Esophagus squamous epithelium (tissue), 5 donors: Measurements from ENCODE around the gene CDH13. TPM values are rescaled to one million over a fixed set of nuclear protein-coding genes. Genes with fewer than 3 reads are reported as not detected.

Experiments
- DNase-seq: peaks from one replicate; lab custom pipeline; 2025; lab: John Stamatoyannopoulos, UW
- H3K27ac ChIP-seq, 4 donors: fragments of 200-600 bp; sonication (generic); one replicate each; pipeline ENCODE4 v1.5.1; 2016 to 2019; ENCODE audit warnings: mild to moderate bottlenecking in 1 of 4
- H3K27me3 ChIP-seq, 4 donors: fragments of 200-600 bp; sonication (generic); 1 replicate in 3 of 4; 2 replicates in 1 of 4; pipeline versions ENCODE4 v1.5.1 to v1.6.0; 2017 to 2021; ENCODE audit warnings: antibody characterized with exemption in 1 of 4
- H3K36me3 ChIP-seq, 3 donors: fragments of 200-600 bp; sonication (generic); one replicate each; pipeline ENCODE4 v1.5.1; 2016 to 2019
- H3K4me1 ChIP-seq, 3 donors: fragments of 200-600 bp; sonication (generic); one replicate each; pipeline ENCODE4 v1.5.1; 2017 to 2019
- H3K4me3 ChIP-seq, 4 donors: fragments of 200-600 bp; sonication (generic); 1 replicate in 3 of 4; 2 replicates in 1 of 4; pipeline ENCODE4 v1.5.1; 2016 to 2019; ENCODE audit warnings: mild to moderate bottlenecking in 2 of 4, moderate library complexity in 1 of 4
- H3K9me3 ChIP-seq, 3 donors: fragments of 200-600 bp; sonication (generic); one replicate each; pipeline ENCODE4 v1.5.1; 2016 to 2019
- CTCF ChIP-seq, 6 experiments: fragments of 450-650 bp in 4 of 6; fragments of 200-600 bp in 2 of 6; sonication (generic) in 2 of 6; IDR thresholded peaks; one replicate each; pipeline ENCODE4 v1.5.1; 2016 to 2019; ENCODE audit warnings: antibody characterized with exemption in 6 of 6, mild to moderate bottlenecking in 4 of 6, moderate library complexity in 4 of 6
- POLR2A ChIP-seq, 4 donors: fragments of 450-650 bp; IDR thresholded peaks; one replicate each; pipeline ENCODE4 v1.6.1; 2017; ENCODE audit warnings: antibody characterized with exemption in 4 of 4, mild to moderate bottlenecking in 4 of 4, moderate library complexity in 3 of 4
- WGBS, 2 donors: methylation state at CpG; one replicate each; pipeline ENCODE4 v1.1.5; 2018; 5-methylcytosine and 5-hydroxymethylcytosine counted together
- intact Hi-C: fragments of 100-400 bp; cut with DNase I; formaldehyde crosslinking; loops from one replicate; pipeline ENCODE4 v1.15.0; 2022
- total RNA-seq, 4 donors: library from RNA; depleted of rRNA; stranded (reverse); fragments of >200 nt; gene quantifications; one replicate each; pipeline ENCODE4 v1.1.0, GENCODE V29; 2016
- donor health status: DM: yes; HTN: yes; CAD: no.

CDH13 gene
- total RNA-seq, 4 donors from 2014 or later, result 6.9 to 31.9 (median 21.1) TPM

- intact Hi-C loops, result no loop called here
- Histone ChIP-seq H3K27me3 (no peaks in the 10 kb centered on the region), H3K27ac (no peak overlapping the region), H3K4me1 (no peaks in the 10 kb centered on the region), H3K4me3 (no peak overlapping the region), H3K9me3 (peaks cover 0 to 11% (median 4%) of the 10 kb centered on the region in 3 donors), H3K36me3 (no peaks in the 10 kb centered on the region)
- TF ChIP-seq POLR2A (IDR thresholded peaks at IDR 0.05) (no peak), CTCF (IDR thresholded peaks at IDR 0.05) (no peak)
- WGBS, 2 donors, result 74 to 76% methylated on average over 2 of the region's 2 CpGs
- DNase-seq, result no peak
Observed at GRCh38 chr16:82730901-82731300, 104.1 kb downstream of the CDH13 start.

- DNase-seq, result no peak
- peaks cover 0 to 11% (median 4%) of the 10 kb centered on the region in 3 donors for H3K9me3 ChIP-seq
- TF ChIP-seq POLR2A (IDR thresholded peaks at IDR 0.05), result no peak
- TF ChIP-seq CTCF (IDR thresholded peaks at IDR 0.05), result no peak
- intact Hi-C loops, result no loop called here
- H3K36me3 ChIP-seq, result no peaks in the 10 kb centered on the region
- no peaks in the 10 kb centered on the region for H3K4me1 ChIP-seq
- WGBS, 2 donors, result 80 to 83% methylated on average over 3 of the region's 3 CpGs
- no peak overlapping the region for H3K4me3 ChIP-seq
- no peaks in the 10 kb centered on the region for H3K27me3 ChIP-seq
- H3K27ac ChIP-seq, result no peak overlapping the region
Observed at GRCh38 chr16:82732461-82732860, 105.7 kb downstream of the CDH13 start.

- peaks cover 0 to 4% (median 0%) of the 10 kb centered on the region in 4 donors for H3K27me3 ChIP-seq
- intact Hi-C loops, result no loop called here
- no peaks in the 10 kb centered on the region for H3K36me3 ChIP-seq
- DNase-seq, result no peak
- H3K27ac ChIP-seq, result no peak overlapping the region
- TF ChIP-seq CTCF (IDR thresholded peaks at IDR 0.05) (no peak), POLR2A (IDR thresholded peaks at IDR 0.05) (no peak)
- 48 to 67% methylated on average over 2 to 3 of the region's 3 CpGs for WGBS, 2 donors
- H3K4me1 ChIP-seq, result no peaks in the 10 kb centered on the region
- H3K9me3 ChIP-seq, result no peaks in the 10 kb centered on the region
- H3K4me3 ChIP-seq, result no peak overlapping the region
Observed at GRCh38 chr16:82735186-82735585, 108.4 kb downstream of the CDH13 start.

GRCh38 chr16:82735673-82736091, 108.9 kb downstream of the CDH13 start:
- no peaks in the 10 kb centered on the region for H3K36me3 ChIP-seq
- TF ChIP-seq POLR2A (IDR thresholded peaks at IDR 0.05), result no peak
- TF ChIP-seq CTCF (IDR thresholded peaks at IDR 0.05), result no peak
- WGBS, 2 donors, result 48 to 80% methylated on average over 5 of the region's 5 CpGs
- no peaks in the 10 kb centered on the region for H3K9me3 ChIP-seq
- peaks cover 0 to 7% (median 0%) of the 10 kb centered on the region in 4 donors for H3K27me3 ChIP-seq
- intact Hi-C loops, result no loop called here
- no peaks in the 10 kb centered on the region for H3K4me1 ChIP-seq
- no peak overlapping the region for H3K4me3 ChIP-seq
- no peak overlapping the region for H3K27ac ChIP-seq
- no peak for DNase-seq

- no peak for TF ChIP-seq CTCF (IDR thresholded peaks at IDR 0.05)
- no peak for TF ChIP-seq POLR2A (IDR thresholded peaks at IDR 0.05)
- DNase-seq, result no peak
- Histone ChIP-seq H3K9me3 (no peaks in the 10 kb centered on the region), H3K4me1 (no peaks in the 10 kb centered on the region), H3K27ac (no peak overlapping the region), H3K4me3 (no peak overlapping the region), H3K36me3 (no peaks in the 10 kb centered on the region), H3K27me3 (peaks cover 0 to 7% (median 0%) of the 10 kb centered on the region in 4 donors)
- intact Hi-C loops, result no loop called here
- WGBS, 2 donors, result 58 to 63% methylated on average over 2 of the region's 2 CpGs
Observed at GRCh38 chr16:82736224-82736623, 109.5 kb downstream of the CDH13 start.
